HepG2 (cell line): ENCODE results near the gene SLC1A6. TPM values are rescaled to one million over a fixed set of nuclear protein-coding genes. Genes with fewer than 3 reads are reported as not detected.

Experiments
- ATAC-seq: fragments of 200-7000 bp; cut with Tn5 transposase; 3 replicates; pipeline ENCODE4 v1.9.1; 2020; ENCODE audit warnings: mild to moderate bottlenecking, moderate library complexity
- BruUV-seq: library from RNA; stranded (reverse); fragments of 400-500 nt; replicated peaks from 2 replicates; lab custom pipeline; 2021; lab: Mats Ljungman, UMichigan
- CTCF ChIA-PET: fragments of 300-600 bp; formaldehyde crosslinking; extraction: SDS; loops from one replicate; lab custom pipeline; 2021; ENCODE audit warnings: low total read pairs, inconsistent platforms, low intra/inter-chr PET ratio; lab: Yijun Ruan, JAX
- POLR2A ChIA-PET: fragments of 350-600 bp; sonication (Branson Sonifier 250); formaldehyde crosslinking; loops from one replicate; lab custom pipeline; 2020; ENCODE audit warnings: antibody characterized with exemption, inconsistent platforms; lab: Yijun Ruan, JAX
- DNase-seq: peaks from one replicate; pipeline ENCODE4 v3.0.0-alpha.2; 2015; ENCODE audit warnings: low spot score
- FAIRE-seq: peaks from 3 replicates; lab custom pipeline; 2011; peaks lifted over from hg19 to GRCh38; lab: Jason Lieb, UNC
- H2AFZ ChIP-seq: one replicate; pipeline ENCODE4 v1.6.1; 2011; ENCODE audit warnings: low read length, inconsistent platforms
- H3K27ac ChIP-seq: fragments of 300-600 bp; 3 replicates; pipeline ENCODE4 v1.8.0; 2011; ENCODE audit warnings: mixed run types, mild to moderate bottlenecking, mixed read lengths, low read length, inconsistent platforms; ENCODE audit not compliant: insufficient read depth; ENCODE audit errors: extremely low read length
- H3K27me3 ChIP-seq, 2 experiments: fragments of 200-600 bp in 1 of 2; 2 replicates in 1 of 2; 3 replicates in 1 of 2; pipeline versions ENCODE4 v1.6.0 to v1.8.0; 2011; ENCODE audit warnings: low read length in 2 of 2, mild to moderate bottlenecking in 2 of 2, moderate library complexity in 2 of 2, inconsistent platforms in 1 of 2; ENCODE audit not compliant: insufficient read depth in 2 of 2, control insufficient read depth in 1 of 2
- H3K36me3 ChIP-seq, 2 experiments: fragments of 200-600 bp in 1 of 2; replicated peaks in 1 of 2; 2 replicates in 1 of 2; 3 replicates in 1 of 2; pipeline versions ENCODE4 v1.5.1 to v1.8.0; 2011; ENCODE audit warnings: low read length in 2 of 2, inconsistent platforms in 1 of 2; ENCODE audit not compliant: insufficient read depth in 2 of 2, control insufficient read depth in 1 of 2
- H3K4me1 ChIP-seq: 2 replicates; pipeline ENCODE4 v1.5.1; 2012; ENCODE audit warnings: low read length, inconsistent platforms; ENCODE audit not compliant: insufficient read depth
- H3K4me2 ChIP-seq: 2 replicates; pipeline ENCODE4 v1.6.0; 2011; ENCODE audit warnings: low read depth, low read length, inconsistent platforms
- H3K4me3 ChIP-seq, 3 experiments: fragments of 200-600 bp in 1 of 3; sonication (generic), shearing (Covaris generic) in 1 of 3; replicated peaks in 1 of 3; 2 replicates each; pipeline ENCODE4 v1.5.1; 2011 to 2016; ENCODE audit warnings: low read length in 3 of 3, inconsistent platforms in 2 of 3, low read depth in 2 of 3, mild to moderate bottlenecking in 2 of 3, control low read depth in 1 of 3, mixed read lengths in 1 of 3; ENCODE audit not compliant: insufficient read depth in 1 of 3
- H3K79me2 ChIP-seq: one replicate; pipeline ENCODE4 v1.6.1; 2011; ENCODE audit warnings: low read length, inconsistent platforms; ENCODE audit not compliant: insufficient read depth
- H3K9ac ChIP-seq: 2 replicates; pipeline ENCODE4 v1.6.0; 2011; ENCODE audit warnings: mild to moderate bottlenecking, low read depth, low read length, inconsistent platforms; ENCODE audit not compliant: insufficient read depth
- H3K9me3 ChIP-seq: 2 replicates; pipeline ENCODE4 v1.5.1; 2012; ENCODE audit warnings: mild to moderate bottlenecking, low read length
- H4K20me1 ChIP-seq: 2 replicates; pipeline ENCODE4 v1.6.0; 2011; ENCODE audit warnings: inconsistent platforms, mild to moderate bottlenecking, low read length, moderate library complexity; ENCODE audit not compliant: insufficient read depth
- CREB1 ChIP-seq, 2 experiments: fragments of 450-650 bp in 1 of 2; IDR thresholded peaks; 2 replicates each; pipeline ENCODE4 v1.6.1; 2016 to 2017; ENCODE audit warnings: control low read depth in 1 of 2, mild to moderate bottlenecking in 1 of 2, missing compliant biosample characterization in 1 of 2, missing genetic modification characterization in 1 of 2
- DZIP1 ChIP-seq: sonication (generic); formaldehyde crosslinking; IDR thresholded peaks from 2 replicates; pipeline ENCODE4 v1.5.0; 2020; ENCODE audit warnings: mild to moderate bottlenecking, missing genetic modification reagents
- FOXO1 ChIP-seq: sonication (generic); formaldehyde crosslinking; IDR thresholded peaks from 2 replicates; pipeline ENCODE4 v1.4.0; 2020; ENCODE audit warnings: missing genetic modification reagents
- HNRNPL ChIP-seq: fragments of 200-400 bp; formaldehyde crosslinking; IDR thresholded peaks from 2 replicates; pipeline ENCODE4 v1.6.1; 2017; ENCODE audit warnings: mild to moderate bottlenecking, low read depth, low read length
- ISX ChIP-seq: sonication (generic); formaldehyde crosslinking; conservative IDR thresholded peaks from 2 replicates; pipeline ENCODE4 v1.5.0; 2020; ENCODE audit warnings: missing genetic modification reagents
- NFYC ChIP-seq: IDR thresholded peaks from 2 replicates; pipeline ENCODE4 v1.6.1; 2016; ENCODE audit warnings: missing genetic modification reagents, missing compliant biosample characterization
- POGK ChIP-seq: sonication (generic); formaldehyde crosslinking; conservative IDR thresholded peaks from 2 replicates; pipeline ENCODE4 v1.8.0; 2022; ENCODE audit warnings: mild to moderate bottlenecking, moderate library complexity, missing genetic modification reagents
- RARG ChIP-seq: sonication (generic); formaldehyde crosslinking; IDR thresholded peaks from 2 replicates; pipeline ENCODE4 v1.4.0; 2020; ENCODE audit warnings: low read depth, mild to moderate bottlenecking, missing genetic modification reagents
- ZBTB7A ChIP-seq: sonication (generic); formaldehyde crosslinking; IDR thresholded peaks from 2 replicates; pipeline ENCODE4 v1.8.0; 2022; ENCODE audit warnings: mild to moderate bottlenecking, missing genetic modification reagents
- ZNF414 ChIP-seq: sonication (generic); formaldehyde crosslinking; IDR thresholded peaks from 2 replicates; pipeline ENCODE4 v1.5.0; 2020; ENCODE audit warnings: missing genetic modification reagents
- ZNF558 ChIP-seq: sonication (generic); formaldehyde crosslinking; IDR thresholded peaks from 2 replicates; pipeline ENCODE4 v1.9.0; 2022; ENCODE audit warnings: mild to moderate bottlenecking, missing genetic modification reagents, borderline replicate concordance
- ZNF672 ChIP-seq: sonication (generic); formaldehyde crosslinking; IDR thresholded peaks from 2 replicates; pipeline ENCODE4 v1.8.1; 2022; ENCODE audit warnings: missing genetic modification reagents
- ZNF713 ChIP-seq: sonication (generic); formaldehyde crosslinking; IDR thresholded peaks from 2 replicates; pipeline ENCODE4 v1.4.0; 2020; ENCODE audit warnings: mild to moderate bottlenecking, missing genetic modification reagents
- ZNF761 ChIP-seq: sonication (generic); formaldehyde crosslinking; conservative IDR thresholded peaks from 2 replicates; pipeline ENCODE4 v1.4.0; 2020; ENCODE audit warnings: mild to moderate bottlenecking, missing genetic modification reagents
- ZNF782 ChIP-seq: sonication (generic); formaldehyde crosslinking; IDR thresholded peaks from 2 replicates; pipeline ENCODE4 v1.4.0; 2020; ENCODE audit warnings: missing genetic modification reagents, mild to moderate bottlenecking, borderline replicate concordance
- WGBS: methylation state at CpG from one replicate; pipeline ENCODE4 v1.1.6; 2017; ENCODE audit warnings: low lambda C conversion rate; 5-methylcytosine and 5-hydroxymethylcytosine counted together
- in situ Hi-C: cut with HindIII; loops from 2 replicates; pipeline ENCODE4 v1.10.0; 2017; ENCODE audit warnings: low pct_unique_long_range_greater_than_20kb; ENCODE audit not compliant: extremely low pct_ligation_motif_present
- intact Hi-C: fragments of 100-400 bp; cut with micrococcal nuclease; formaldehyde crosslinking; loops from one replicate; pipeline ENCODE4 v1.10.0; 2022; ENCODE audit not compliant: unreplicated experiment
- polyA plus RNA-seq, 8 experiments: library from polyadenylated mRNA; depleted of rRNA in 3 of 8; stranded (reverse) in 7 of 8; unstranded in 1 of 8; fragments of >200 nt; fragmentation: Illumina TruSeq in 4 of 8; extraction: Trizol in 4 of 8; gene quantifications; 2 replicates each; pipeline versions ENCODE4 v1.2.1 to v1.2.3, GENCODE V29; 2011 to 2016; ENCODE audit warnings: low read depth in 4 of 8, missing spikeins in 1 of 8, mixed read lengths in 1 of 8; ENCODE audit not compliant: insufficient read depth in 1 of 8
- total RNA-seq, 5 experiments: library from RNA; depleted of rRNA; stranded (reverse); fragments of >200 nt; fragmentation: Illumina TruSeq; extraction: Trizol; gene quantifications; 2 replicates each; pipeline ENCODE4 v1.2.3, GENCODE V29; 2016; ENCODE audit warnings: low read depth in 1 of 5

The SLC1A6 gene
- total and polyA plus RNA-seq, 2 of the 13 experiments (the other 11 are each of a cell fraction or from before 2014, with no cell fraction given) = not detected

- H3K4me1 ChIP-seq = no peaks in the 10 kb centered on the region
- POLR2A ChIA-PET = no interaction called here
- H3K36me3 ChIP-seq = no peaks in the 10 kb centered on the region
- no peak overlapping the region for H3K4me3 ChIP-seq
- CTCF ChIA-PET = no interaction called here
- no peak for ATAC-seq
- H2AFZ ChIP-seq = no peak overlapping the region
- no peak overlapping the region for H3K9ac ChIP-seq
- WGBS = 75% methylated on average over 1 of the region's 1 CpG
- H3K9me3 ChIP-seq = no peaks in the 10 kb centered on the region
- H3K79me2 ChIP-seq = no peaks in the 10 kb centered on the region
- no peak overlapping the region for H3K27ac ChIP-seq
- in situ Hi-C loops (no loop called here), intact Hi-C loops (no loop called here)
- H3K27me3 ChIP-seq = peaks cover 0 to 2% of the 10 kb centered on the region in 2 experiments; a peak in 1 of 5 replicates
- H4K20me1 ChIP-seq = no peaks in the 10 kb centered on the region
- H3K4me2 ChIP-seq = no peak overlapping the region
- no TSS peak for BruUV-seq
- DNase-seq = no peak
- no peak for TF ChIP-seq HNRNPL
- no peak for TF ChIP-seq DZIP1 (CRISPR knock-in tag)
- no peak for TF ChIP-seq RARG (CRISPR knock-in tag)
- TF ChIP-seq ISX (CRISPR knock-in tag) = no peak
- no peak for TF ChIP-seq ZBTB7A
- no peak for FAIRE-seq
Observed at GRCh38 chr19:14997981-14998380, 18.3 kb upstream of the SLC1A6 start.

- no peak overlapping the region for H2AFZ ChIP-seq
- FAIRE-seq (no peak), ATAC-seq (no peak), DNase-seq (no peak)
- BruUV-seq = no TSS peak
- H3K9me3 ChIP-seq = no peaks in the 10 kb centered on the region
- ChIA-PET CTCF (no interaction called here), POLR2A (no interaction called here)
- H3K9ac ChIP-seq = no peak overlapping the region
- H3K27ac ChIP-seq = no peak overlapping the region
- H3K27me3 ChIP-seq = peaks cover 0 to 5% of the 10 kb centered on the region in 2 experiments; a peak in 1 of 5 replicates
- no peaks in the 10 kb centered on the region for H4K20me1 ChIP-seq
- in situ Hi-C loops (no loop called here), intact Hi-C loops (no loop called here)
- no peaks in the 10 kb centered on the region for H3K4me1 ChIP-seq
- H3K79me2 ChIP-seq = no peaks in the 10 kb centered on the region
- no peak overlapping the region for H3K4me2 ChIP-seq
- 10% methylated on average over 10 of the region's 11 CpGs for WGBS
- H3K36me3 ChIP-seq = no peaks in the 10 kb centered on the region
- H3K4me3 ChIP-seq = no peak overlapping the region
- no peak for TF ChIP-seq POGK
- no peak for TF ChIP-seq FOXO1 (CRISPR knock-in tag)
- TF ChIP-seq ZNF672 = no peak
- TF ChIP-seq ZNF761 (CRISPR knock-in tag) = no peak
- TF ChIP-seq NFYC (CRISPR knock-in tag) = no peak
- TF ChIP-seq ZNF713 (CRISPR knock-in tag) = no peak
- no peak for TF ChIP-seq CREB1 (IDR thresholded peaks at IDR 0.05)
- no peak for TF ChIP-seq CREB1 (CRISPR knock-in tag; IDR thresholded peaks at IDR 0.05)
- no peak for TF ChIP-seq ZNF414
- TF ChIP-seq ZNF558 = no peak
- TF ChIP-seq ZNF782 (CRISPR knock-in tag) = no peak
Observed at GRCh38 chr19:14992780-14993179, 13.1 kb upstream of the SLC1A6 start.
